Measurements from ENCODE around the gene SEZ6L.

GRCh38 chr22:26234296-26234695 is 65.0 kb downstream of the SEZ6L start:
- TF ChIP-seq CTCF (IDR thresholded peaks at IDR 0.05; ENCODE audit: poor library complexity, severe bottlenecking) (no peak), EZH2 (IDR thresholded peaks at IDR 0.05; ENCODE audit: borderline replicate concordance, insufficient read depth, low read length, poor library complexity, severe bottlenecking) (no peak), TAF1 (IDR thresholded peaks at IDR 0.05; ENCODE audit: low read depth) (no peak), POLR2AphosphoS5 (IDR thresholded peaks at IDR 0.05) (no peak), SMC3 (conservative IDR thresholded peaks at IDR 0.05; ENCODE audit: poor library complexity) (no peak), EP300 (conservative IDR thresholded peaks at IDR 0.05; ENCODE audit: poor library complexity, severe bottlenecking) (no peak)

All from neural cell (in vitro differentiated cells).